Peyer's patch (tissue), 4 donors: ENCODE measurements around the gene CXCL6.

Source experiments
- CTCF ChIP-seq, 6 experiments: fragments of 450-650 bp in 4 of 6; fragments of 200-600 bp in 2 of 6; sonication (generic) in 1 of 6; IDR thresholded peaks; one replicate each; pipeline ENCODE4 v1.5.1; 2017 to 2019; ENCODE audit warnings: antibody characterized with exemption in 6 of 6, mild to moderate bottlenecking in 3 of 6, moderate library complexity in 1 of 6
- POLR2A ChIP-seq, 2 donors: fragments of 450-650 bp; IDR thresholded peaks; one replicate each; pipeline ENCODE4 v1.5.1; 2017; ENCODE audit warnings: antibody characterized with exemption in 2 of 2, mild to moderate bottlenecking in 2 of 2, moderate library complexity in 2 of 2

GRCh38 chr4:73836373-73837279 lies at the start of gene CXCL6:
- TF ChIP-seq CTCF (IDR thresholded peaks at IDR 0.05) (no peak), POLR2A (IDR thresholded peaks at IDR 0.05) (no peak)
